PC-9 (cell line): ENCODE measurements around the gene UBE3C. TPM values are rescaled to one million over a fixed set of nuclear protein-coding genes. Genes with fewer than 3 reads are reported as not detected.

Experiments used
- BruUV-seq: library from RNA; stranded (reverse); fragments of 400-500 nt; replicated peaks from 2 replicates; lab custom pipeline; 2021; lab: Mats Ljungman, UMichigan
- CTCF ChIA-PET: fragments of 300-600 bp; sonication (Branson Sonifier 250); formaldehyde crosslinking; loops from one replicate; lab custom pipeline; 2022; ENCODE audit warnings: antibody characterized with exemption; lab: Charles Lee
- POLR2A ChIA-PET: fragments of 300-600 bp; sonication (Branson Sonifier 250); formaldehyde crosslinking; loops from one replicate; lab custom pipeline; 2022; ENCODE audit warnings: antibody characterized with exemption; ENCODE audit not compliant: unreplicated experiment; lab: Charles Lee
- DNase-seq, 2 experiments: peaks; one replicate each; pipeline versions ENCODE4 v3.0.0 to v3.0.0-alpha.2; 2015 to 2022; ENCODE audit warnings: mixed read lengths in 1 of 2
- H2AFZ ChIP-seq: fragments of 200-600 bp; sonication (generic); 2 replicates; pipeline ENCODE4 v1.8.1; 2017; ENCODE audit warnings: antibody characterized with exemption
- H3F3A ChIP-seq: fragments of 200-600 bp; sonication (generic); 2 replicates; pipeline ENCODE4 v1.8.1; 2017; ENCODE audit warnings: antibody characterized with exemption, mild to moderate bottlenecking, low read depth; ENCODE audit not compliant: insufficient read depth
- H3K27ac ChIP-seq: fragments of 200-600 bp; sonication (generic); 2 replicates; pipeline ENCODE4 v1.6.1; 2016; ENCODE audit warnings: mixed run types
- H3K27me3 ChIP-seq: fragments of 200-600 bp; sonication (generic); 2 replicates; pipeline ENCODE4 v1.6.1; 2016; ENCODE audit warnings: low read depth, mixed run types; ENCODE audit not compliant: insufficient read depth
- H3K36me3 ChIP-seq: fragments of 200-600 bp; sonication (generic); 2 replicates; pipeline ENCODE4 v1.6.1; 2016; ENCODE audit warnings: low read depth, mixed run types
- H3K4me1 ChIP-seq: fragments of 200-600 bp; sonication (generic); replicated peaks from 2 replicates; pipeline ENCODE4 v1.6.1; 2016; ENCODE audit warnings: mixed run types; ENCODE audit not compliant: insufficient read depth
- H3K4me2 ChIP-seq: fragments of 200-600 bp; sonication (generic); 2 replicates; pipeline ENCODE4 v1.6.1; 2017; ENCODE audit warnings: mixed run types
- H3K4me3 ChIP-seq: fragments of 200-600 bp; sonication (generic); 2 replicates; pipeline ENCODE4 v1.6.1; 2016; ENCODE audit warnings: mixed run types
- H3K79me2 ChIP-seq: fragments of 200-600 bp; sonication (generic); 2 replicates; pipeline ENCODE4 v1.6.1; 2017; ENCODE audit warnings: low read depth, mixed run types
- H3K9me2 ChIP-seq: fragments of 200-600 bp; sonication (generic); 2 replicates; pipeline ENCODE4 v1.8.1; 2017; ENCODE audit warnings: mild to moderate bottlenecking; ENCODE audit not compliant: insufficient read depth
- H3K9me3 ChIP-seq: fragments of 200-600 bp; sonication (generic); 2 replicates; pipeline ENCODE4 v1.8.1; 2016; ENCODE audit warnings: low read depth; ENCODE audit not compliant: insufficient read depth
- H4K20me1 ChIP-seq: fragments of 200-600 bp; sonication (generic); 2 replicates; pipeline ENCODE4 v1.8.1; 2017; ENCODE audit not compliant: insufficient read depth
- CTCF ChIP-seq: fragments of 200-600 bp; sonication (generic); conservative IDR thresholded peaks from 2 replicates; pipeline ENCODE4 v1.6.1; 2017; ENCODE audit warnings: mixed run types, antibody characterized with exemption, mild to moderate bottlenecking, moderate library complexity
- EZH2 ChIP-seq: fragments of 200-600 bp; sonication (generic); IDR thresholded peaks from 2 replicates; pipeline ENCODE4 v1.8.0; 2017; ENCODE audit warnings: antibody characterized with exemption, low read depth
- intact Hi-C: fragments of 100-400 bp; cut with micrococcal nuclease; formaldehyde crosslinking; loops from one replicate; pipeline ENCODE4 v1.10.0; 2022; ENCODE audit not compliant: unreplicated experiment
- total RNA-seq: library from RNA; stranded (reverse); gene quantifications from 2 replicates; pipeline ENCODE4 v1.2.3, GENCODE V29; 2021

UBE3C gene
- total RNA-seq, 1 experiment from 2014 or later: 77.6 TPM

DNA sequence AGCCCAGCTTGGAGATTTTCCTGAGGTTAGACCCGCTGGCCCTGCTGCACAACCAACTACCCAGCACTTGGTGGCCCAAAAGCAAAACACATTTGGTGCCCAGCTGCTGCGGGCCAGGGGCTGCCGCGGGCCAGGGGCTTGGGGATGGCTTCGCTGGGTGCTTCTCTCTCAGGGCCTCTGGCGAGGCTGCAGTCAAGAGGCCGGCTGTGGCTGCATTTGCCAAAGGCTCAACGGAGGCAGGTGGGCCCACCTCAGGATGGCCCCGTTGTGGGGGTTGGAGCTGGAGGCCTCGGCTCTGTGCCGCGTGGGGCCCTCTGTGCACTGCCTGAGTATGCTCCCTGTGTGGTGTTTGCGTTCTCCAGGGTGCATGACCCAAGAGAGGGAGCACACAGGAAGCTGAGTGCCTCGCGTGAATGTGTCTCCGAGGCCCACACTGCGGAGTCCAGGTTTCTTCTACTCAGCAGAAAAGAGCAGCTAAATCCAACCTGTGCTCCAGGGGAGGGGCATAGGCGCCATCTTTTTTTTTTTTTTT is 17.5 kb upstream of the UBE3C start:
- no peak overlapping the region for H2AFZ ChIP-seq
- H3K4me3 ChIP-seq: no peak overlapping the region
- no peaks in the 10 kb centered on the region for H3K9me2 ChIP-seq
- H3K36me3 ChIP-seq: no peaks in the 10 kb centered on the region
- no peak for DNase-seq
- no peaks in the 10 kb centered on the region for H3F3A ChIP-seq
- intact Hi-C loops: no loop called here
- no TSS peak for BruUV-seq
- TF ChIP-seq CTCF (no peak), EZH2 (no peak)
- H3K27me3 ChIP-seq: peaks cover 6% of the 10 kb centered on the region; the same call in 1 of the 2 replicates
- no peaks in the 10 kb centered on the region; the same call in 1 of the 2 replicates for H3K9me3 ChIP-seq
- H3K79me2 ChIP-seq: no peaks in the 10 kb centered on the region
- no peaks in the 10 kb centered on the region for H3K4me1 ChIP-seq
- no peaks in the 10 kb centered on the region for H4K20me1 ChIP-seq
- ChIA-PET POLR2A (no interaction called here), CTCF (interaction anchor here (0.6 kb wide), 2 partner anchors 9 to 14 kb away, joined by 3 to 4 read pairs; no protein-coding TSS in a partner anchor)
- H3K4me2 ChIP-seq: no peak overlapping the region
- no peak overlapping the region for H3K27ac ChIP-seq

DNA sequence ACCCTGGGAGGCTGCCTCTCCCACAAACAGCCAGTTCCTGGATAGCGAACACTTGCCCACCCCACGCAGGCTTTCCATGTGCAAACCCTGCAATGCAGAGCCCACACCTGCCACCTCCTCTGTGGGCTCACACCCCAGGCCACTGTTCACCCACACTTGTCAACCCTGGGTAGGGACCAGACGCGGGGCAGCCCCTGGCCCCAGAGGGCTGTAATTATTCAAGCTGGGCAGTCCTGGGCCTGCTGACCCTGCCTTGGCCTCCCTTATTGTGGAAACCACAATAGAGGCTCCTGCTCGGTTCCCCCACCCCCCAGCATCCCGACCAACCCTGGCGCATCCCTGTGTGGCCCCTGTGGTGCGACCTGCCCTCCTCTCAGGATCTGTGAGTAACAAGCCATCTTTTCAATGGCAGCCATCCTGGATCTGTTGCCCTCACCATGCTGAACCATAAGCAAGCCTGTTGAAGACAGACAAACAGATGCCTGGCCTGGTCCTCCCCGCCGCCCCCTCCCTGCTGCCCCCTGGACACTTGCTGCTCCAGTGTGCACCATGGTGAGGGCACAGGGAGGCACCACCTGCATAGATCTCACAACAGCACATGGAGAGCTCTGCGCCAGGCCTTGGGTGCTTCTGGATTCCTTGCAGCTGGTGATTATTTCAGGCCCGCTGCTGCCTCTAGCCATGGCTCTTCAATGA is 15.8 kb upstream of the UBE3C start:
- no peak overlapping the region for H3K4me3 ChIP-seq
- H3K4me2 ChIP-seq: no peak overlapping the region
- H3K27ac ChIP-seq: no peak overlapping the region
- no peaks in the 10 kb centered on the region for H4K20me1 ChIP-seq
- intact Hi-C loops: no loop called here
- CTCF ChIA-PET: no interaction called here
- no peak for TF ChIP-seq CTCF
- TF ChIP-seq EZH2: no peak
- no peak for DNase-seq
- H3F3A ChIP-seq: no peaks in the 10 kb centered on the region
- no peaks in the 10 kb centered on the region for H3K9me2 ChIP-seq
- H3K9me3 ChIP-seq: no peaks in the 10 kb centered on the region
- peaks cover 6% of the 10 kb centered on the region; the same call in 1 of the 2 replicates for H3K27me3 ChIP-seq
- H3K36me3 ChIP-seq: no peaks in the 10 kb centered on the region
- no peaks in the 10 kb centered on the region for H3K4me1 ChIP-seq
- H3K79me2 ChIP-seq: no peaks in the 10 kb centered on the region
- BruUV-seq: no TSS peak
- no peak overlapping the region for H2AFZ ChIP-seq
- POLR2A ChIA-PET: no interaction called here

GRCh38 chr7:157124690-157125089 is 14.0 kb upstream of the UBE3C start:
- TF ChIP-seq EZH2: no peak
- TF ChIP-seq CTCF: no peak
- H3K27me3 ChIP-seq: peaks cover 6% of the 10 kb centered on the region; the same call in 1 of the 2 replicates
- ChIA-PET CTCF (no interaction called here), POLR2A (no interaction called here)
- H2AFZ ChIP-seq: no peak overlapping the region
- H3K36me3 ChIP-seq: no peaks in the 10 kb centered on the region
- no peak overlapping the region for H3K4me3 ChIP-seq
- no peaks in the 10 kb centered on the region for H3K4me1 ChIP-seq
- intact Hi-C loops: no loop called here
- no peaks in the 10 kb centered on the region for H3F3A ChIP-seq
- no peak overlapping the region for H3K4me2 ChIP-seq
- no peak overlapping the region for H3K27ac ChIP-seq
- no peaks in the 10 kb centered on the region for H4K20me1 ChIP-seq
- no peaks in the 10 kb centered on the region for H3K9me3 ChIP-seq
- H3K9me2 ChIP-seq: no peaks in the 10 kb centered on the region
- DNase-seq: no peak
- BruUV-seq: no TSS peak
- H3K79me2 ChIP-seq: no peaks in the 10 kb centered on the region
